ENCODE data around the gene EMX2. TPM values are rescaled to one million over a fixed set of nuclear protein-coding genes. Genes with fewer than 3 reads are reported as not detected.

The EMX2 gene
- total and polyA plus RNA-seq, 4 donors, result 0.37 TPM; not detected in 3

DNA sequence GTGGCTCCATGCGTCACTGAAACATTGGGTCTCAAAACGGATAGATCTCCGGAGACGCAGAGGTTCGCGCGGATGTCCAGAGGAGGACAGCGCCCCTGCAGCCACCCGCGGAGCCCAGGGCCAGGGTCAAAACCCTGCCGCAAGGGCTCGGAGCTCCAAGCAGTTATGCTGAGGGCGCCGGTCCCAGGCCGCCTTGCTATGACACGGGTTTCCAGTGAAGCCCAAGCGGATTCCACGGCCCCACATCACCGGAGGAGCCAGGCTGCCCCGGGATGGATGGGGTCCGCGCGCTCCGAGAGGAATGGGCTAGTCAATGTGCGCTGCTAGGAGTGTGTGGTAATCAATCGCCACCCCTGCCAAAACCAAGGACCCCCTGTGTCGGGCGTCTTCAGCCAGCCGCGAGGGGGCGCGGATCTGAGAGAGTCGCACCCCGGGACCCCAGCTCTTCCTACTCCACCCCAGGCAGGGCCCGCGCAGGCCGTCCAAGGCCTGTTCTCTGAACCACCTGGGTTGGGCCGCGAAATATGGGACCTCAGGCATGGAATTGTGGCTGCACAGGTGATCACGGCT is 5.6 kb upstream of the EMX2 start:
- H3K27me3 ChIP-seq (ENCODE audit: control insufficient read depth in 3 of 3, insufficient read depth in 3 of 3, low read length in 2 of 3), result peaks cover 20 to 93% (median 87%) of the 10 kb centered on the region in 3 donors
- TF ChIP-seq, protein P1, sequence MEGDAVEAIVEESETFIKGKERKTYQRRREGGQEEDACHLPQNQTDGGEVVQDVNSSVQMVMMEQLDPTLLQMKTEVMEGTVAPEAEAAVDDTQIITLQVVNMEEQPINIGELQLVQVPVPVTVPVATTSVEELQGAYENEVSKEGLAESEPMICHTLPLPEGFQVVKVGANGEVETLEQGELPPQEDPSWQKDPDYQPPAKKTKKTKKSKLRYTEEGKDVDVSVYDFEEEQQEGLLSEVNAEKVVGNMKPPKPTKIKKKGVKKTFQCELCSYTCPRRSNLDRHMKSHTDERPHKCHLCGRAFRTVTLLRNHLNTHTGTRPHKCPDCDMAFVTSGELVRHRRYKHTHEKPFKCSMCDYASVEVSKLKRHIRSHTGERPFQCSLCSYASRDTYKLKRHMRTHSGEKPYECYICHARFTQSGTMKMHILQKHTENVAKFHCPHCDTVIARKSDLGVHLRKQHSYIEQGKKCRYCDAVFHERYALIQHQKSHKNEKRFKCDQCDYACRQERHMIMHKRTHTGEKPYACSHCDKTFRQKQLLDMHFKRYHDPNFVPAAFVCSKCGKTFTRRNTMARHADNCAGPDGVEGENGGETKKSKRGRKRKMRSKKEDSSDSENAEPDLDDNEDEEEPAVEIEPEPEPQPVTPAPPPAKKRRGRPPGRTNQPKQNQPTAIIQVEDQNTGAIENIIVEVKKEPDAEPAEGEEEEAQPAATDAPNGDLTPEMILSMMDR (IDR thresholded peaks at IDR 0.05; ENCODE audit: control extremely low read depth, extremely low read depth), result no peak
- no peak overlapping the region for H3K27ac ChIP-seq (ENCODE audit: low read depth in 1 of 2, low read length in 1 of 2)
- no peak for ATAC-seq (ENCODE audit: insufficient read depth, low FRiP score)
- WGBS, 2 donors, result 5 to 6% methylated on average over 38 to 40 of the region's 40 CpGs
- H3K36me3 ChIP-seq (ENCODE audit: control insufficient read depth in 4 of 4, insufficient read depth in 4 of 4, low read length in 4 of 4), result no peaks in the 10 kb centered on the region
- H3K9me3 ChIP-seq (ENCODE audit: control insufficient read depth in 4 of 4, insufficient read depth in 3 of 4, low read length in 3 of 4), result peaks cover 0 to 6% (median 0%) of the 10 kb centered on the region in 4 donors
- no peak overlapping the region for H3K9ac ChIP-seq (ENCODE audit: insufficient read depth in 1 of 2, low read length in 2 of 2)
- H3K4me3 ChIP-seq, result no peak overlapping the region
- peaks cover 0 to 9% (median 3%) of the 10 kb centered on the region in 5 donors for H3K4me1 ChIP-seq (ENCODE audit: control insufficient read depth in 5 of 5, insufficient read depth in 5 of 5, low read length in 5 of 5)
- no peak for DNase-seq

DNA sequence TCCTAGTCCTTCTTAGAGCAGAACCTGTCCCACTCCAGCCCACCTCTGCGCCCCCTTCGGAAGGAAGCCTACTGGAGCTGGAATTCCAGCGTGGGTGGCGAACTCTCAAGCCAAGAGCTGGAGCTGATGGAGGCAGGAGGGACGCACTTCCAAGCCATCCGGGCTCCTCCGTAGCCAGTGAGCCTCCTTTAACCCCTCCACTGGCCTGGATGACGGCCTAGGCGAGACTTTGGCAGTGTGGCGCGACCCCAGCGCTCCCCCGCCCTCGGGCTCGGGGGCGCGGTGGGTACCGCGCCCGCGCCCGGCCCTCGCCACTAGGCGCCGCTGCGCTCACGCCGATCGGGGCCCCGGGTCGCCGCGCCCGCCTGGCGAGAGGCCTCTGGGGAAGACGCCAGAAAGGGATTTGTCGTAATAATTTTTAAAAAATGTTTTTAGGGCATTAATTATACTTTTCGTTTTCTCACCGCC is 5.1 kb upstream of the EMX2 start:
- DNase-seq, result no peak
- peaks cover 20 to 93% (median 87%) of the 10 kb centered on the region in 3 donors for H3K27me3 ChIP-seq (ENCODE audit: control insufficient read depth in 3 of 3, insufficient read depth in 3 of 3, low read length in 2 of 3)

DNA sequence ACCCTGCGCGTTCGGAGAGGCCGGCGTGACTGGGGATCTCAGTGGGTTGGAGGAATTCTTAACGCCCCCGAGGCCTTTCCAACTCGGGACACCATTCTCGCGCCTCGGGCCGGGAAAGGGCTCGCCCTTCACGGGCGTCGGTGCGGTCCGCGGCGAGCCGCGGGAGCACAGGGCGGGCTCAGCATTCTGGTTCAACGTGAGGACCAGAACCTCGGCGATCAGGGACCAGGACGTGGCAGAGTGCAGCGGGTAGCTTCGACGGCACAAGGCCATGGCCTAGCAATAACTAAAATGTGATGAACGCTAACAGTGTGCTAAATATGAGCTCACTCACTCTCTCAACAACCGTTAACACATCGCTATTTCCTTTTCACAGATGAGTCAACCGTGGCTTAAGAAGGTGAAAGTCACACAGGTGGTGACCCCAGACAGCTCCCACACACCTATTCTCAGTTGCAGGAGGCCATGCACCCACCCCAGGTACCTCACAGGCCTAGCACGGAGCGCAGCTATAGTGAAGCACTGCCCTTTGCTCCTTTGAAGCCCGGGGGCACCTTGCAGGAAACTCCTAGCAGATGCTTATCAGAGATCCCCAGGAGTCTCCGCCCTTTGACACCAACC is 4.5 kb upstream of the EMX2 start:
- DNase-seq (no peak), ATAC-seq (ENCODE audit: insufficient read depth, low FRiP score) (no peak)
- WGBS, 2 donors, result 10 to 16% methylated on average over 38 of the region's 38 CpGs
- TF ChIP-seq, protein P1 (IDR thresholded peaks at IDR 0.05; ENCODE audit: control extremely low read depth, extremely low read depth), result no peak
- Histone ChIP-seq H3K27ac (ENCODE audit: low read depth in 1 of 2, low read length in 1 of 2) (no peak overlapping the region), H3K9me3 (ENCODE audit: control insufficient read depth in 4 of 4, insufficient read depth in 3 of 4, low read length in 3 of 4) (peaks cover 0 to 12% (median 0%) of the 10 kb centered on the region in 4 donors), H3K36me3 (ENCODE audit: control insufficient read depth in 4 of 4, insufficient read depth in 4 of 4, low read length in 4 of 4) (no peaks in the 10 kb centered on the region), H3K4me1 (ENCODE audit: control insufficient read depth in 5 of 5, insufficient read depth in 5 of 5, low read length in 5 of 5) (peaks cover 0 to 14% (median 7%) of the 10 kb centered on the region in 5 donors), H3K4me3 (no peak overlapping the region), H3K9ac (ENCODE audit: insufficient read depth in 1 of 2, low read length in 2 of 2) (no peak overlapping the region), H3K27me3 (ENCODE audit: control insufficient read depth in 3 of 3, insufficient read depth in 3 of 3, low read length in 2 of 3) (peaks cover 20 to 93% (median 87%) of the 10 kb centered on the region in 3 donors)

More for the DNA sequence above, 5.1 kb upstream of the EMX2 start:
- Histone ChIP-seq H3K9me3 (ENCODE audit: control insufficient read depth in 4 of 4, insufficient read depth in 3 of 4, low read length in 3 of 4) (peaks cover 0 to 11% (median 0%) of the 10 kb centered on the region in 4 donors), H3K36me3 (ENCODE audit: control insufficient read depth in 4 of 4, insufficient read depth in 4 of 4, low read length in 4 of 4) (no peaks in the 10 kb centered on the region), H3K4me1 (ENCODE audit: control insufficient read depth in 5 of 5, insufficient read depth in 5 of 5, low read length in 5 of 5) (peaks cover 0 to 14% (median 5%) of the 10 kb centered on the region in 5 donors), H3K9ac (ENCODE audit: insufficient read depth in 1 of 2, low read length in 2 of 2) (no peak overlapping the region), H3K27ac (ENCODE audit: low read depth in 1 of 2, low read length in 1 of 2) (no peak overlapping the region), H3K4me3 (no peak overlapping the region)
- ATAC-seq (ENCODE audit: insufficient read depth, low FRiP score), result peak; percentile 66
- TF ChIP-seq, protein P1 (IDR thresholded peaks at IDR 0.05; ENCODE audit: control extremely low read depth, extremely low read depth), result peak; percentile 14
- WGBS, 2 donors, result 3 to 4% methylated on average over 39 of the region's 39 CpGs

Data from lung (tissue), 12 donors.